A549 (cell line): ENCODE results near the gene HOXD9. TPM values are rescaled to one million over a fixed set of nuclear protein-coding genes. Genes with fewer than 3 reads are reported as not detected.

Experiments
- ATAC-seq, 2 experiments: fragments of 200-7000 bp in 1 of 2; fragments of >200 bp in 1 of 2; cut with Nextera tagmentation in 1 of 2; cut with Tn5 transposase in 1 of 2; 3 replicates each; pipeline versions ENCODE4 v1.8.0 to v1.9.1; 2018 to 2020; ENCODE audit warnings: mild to moderate bottlenecking in 1 of 2, moderate library complexity in 1 of 2
- CTCF ChIA-PET: fragments of 300-600 bp; sonication (Branson Sonifier 250); formaldehyde crosslinking; extraction: SDS; loops from one replicate; lab custom pipeline; 2021; ENCODE audit warnings: antibody characterized with exemption, inconsistent platforms; lab: Yijun Ruan, JAX
- POLR2A ChIA-PET: fragments of 350-600 bp; formaldehyde crosslinking; extraction: SDS; loops from one replicate; lab custom pipeline; 2021; ENCODE audit warnings: antibody characterized with exemption, inconsistent platforms; lab: Yijun Ruan, JAX
- DNase-seq, 2 experiments: peaks; one replicate each; pipeline versions ENCODE4 v3.0.0 to v3.0.0-alpha.2; 2011 to 2016; ENCODE audit warnings: low read depth in 1 of 2, low spot score in 1 of 2
- FAIRE-seq: peaks from 2 replicates; lab custom pipeline; 2011; peaks lifted over from hg19 to GRCh38; lab: Jason Lieb, UNC
- H3K27ac ChIP-seq, 2 experiments: fragments of >200 bp; sonication (Bioruptor Twin); formaldehyde crosslinking; 3 replicates each; pipeline ENCODE4 v1.5.1; 2016 to 2017
- H3K4me1 ChIP-seq: fragments of >200 bp; sonication (Bioruptor Twin); formaldehyde crosslinking; 3 replicates; pipeline ENCODE4 v1.6.1; 2016
- H3K4me2 ChIP-seq: fragments of >200 bp; sonication (Bioruptor Twin); formaldehyde crosslinking; 3 replicates; pipeline ENCODE4 v1.6.1; 2016
- H3K4me3 ChIP-seq: fragments of >200 bp; sonication (Bioruptor Twin); formaldehyde crosslinking; 3 replicates; pipeline ENCODE4 v1.5.1; 2016
- H3K9me3 ChIP-seq: fragments of >200 bp; sonication (Bioruptor Twin); formaldehyde crosslinking; 3 replicates; pipeline ENCODE4 v1.6.1; 2016
- ATOH8 ChIP-seq: fragments of 250-450 bp; sonication (Bioruptor Pico); IDR thresholded peaks from 2 replicates; pipeline ENCODE4 v1.5.0; 2020; ENCODE audit warnings: low read depth, mild to moderate bottlenecking, moderate library complexity
- CBX8 ChIP-seq: fragments of 200-600 bp; sonication (generic); IDR thresholded peaks from 2 replicates; pipeline ENCODE4 v1.6.1; 2016
- CHD2 ChIP-seq: fragments of 150-350 bp; IDR thresholded peaks from 2 replicates; pipeline ENCODE4 v1.6.1; 2014; ENCODE audit warnings: low read length; ENCODE audit not compliant: partially characterized antibody
- CHD4 ChIP-seq: fragments of 200-600 bp; sonication (generic); IDR thresholded peaks from 2 replicates; pipeline ENCODE4 v1.6.1; 2016; ENCODE audit warnings: antibody characterized with exemption, mild to moderate bottlenecking, borderline replicate concordance
- CTCF ChIP-seq: fragments of >200 bp; sonication (Bioruptor Twin); formaldehyde crosslinking; IDR thresholded peaks from 3 replicates; pipeline ENCODE4 v1.5.1; 2016
- E2F6 ChIP-seq: IDR thresholded peaks from 2 replicates; pipeline ENCODE4 v1.6.1; 2012; ENCODE audit warnings: low read depth, borderline replicate concordance
- EHMT2 ChIP-seq: fragments of 200-600 bp; sonication (generic); IDR thresholded peaks from 2 replicates; pipeline ENCODE4 v1.6.1; 2016; ENCODE audit warnings: antibody characterized with exemption, low read depth, mild to moderate bottlenecking, moderate library complexity
- ESRRA ChIP-seq: fragments of 150-350 bp; IDR thresholded peaks from 2 replicates; pipeline ENCODE4 v1.6.1; 2014; ENCODE audit warnings: mild to moderate bottlenecking, low read length, borderline replicate concordance
- GATA3 ChIP-seq: IDR thresholded peaks from 2 replicates; pipeline ENCODE4 v1.6.1; 2012; ENCODE audit warnings: borderline replicate concordance
- HDAC2 ChIP-seq: fragments of 200-600 bp; sonication (generic); IDR thresholded peaks from 2 replicates; pipeline ENCODE4 v1.6.1; 2016
- HES2 ChIP-seq: fragments of >200 bp; sonication (Bioruptor Twin); formaldehyde crosslinking; IDR thresholded peaks from 2 replicates; pipeline ENCODE4 v1.6.1; 2016
- JUN ChIP-seq, 2 experiments: fragments of >200 bp; sonication (Bioruptor Twin); formaldehyde crosslinking; IDR thresholded peaks; 2 replicates in 1 of 2; 3 replicates in 1 of 2; pipeline ENCODE4 v1.6.1; 2016 to 2017
- JUNB ChIP-seq: fragments of >200 bp; sonication (Bioruptor Twin); formaldehyde crosslinking; IDR thresholded peaks from 2 replicates; pipeline ENCODE4 v1.6.1; 2016
- KDM5A ChIP-seq: fragments of 200-600 bp; sonication (generic); IDR thresholded peaks from 2 replicates; pipeline ENCODE4 v1.6.1; 2016; ENCODE audit warnings: antibody characterized with exemption, mild to moderate bottlenecking
- MAX ChIP-seq: IDR thresholded peaks from 2 replicates; pipeline ENCODE4 v1.6.1; 2012
- MAZ ChIP-seq: fragments of 150-350 bp; IDR thresholded peaks from 2 replicates; pipeline ENCODE4 v1.6.1; 2014; ENCODE audit warnings: antibody characterized with exemption, low read depth, low read length, borderline replicate concordance
- MYC ChIP-seq: IDR thresholded peaks from 2 replicates; pipeline ENCODE4 v1.6.1; 2012; ENCODE audit warnings: mild to moderate bottlenecking, inconsistent platforms, low read length, improper control_type of control experiment, borderline replicate concordance
- NPAS2 ChIP-seq: fragments of 250-450 bp; sonication (Bioruptor Pico); IDR thresholded peaks from 2 replicates; pipeline ENCODE4 v1.8.0; 2022; ENCODE audit warnings: mild to moderate bottlenecking, moderate library complexity, borderline replicate concordance
- PBX3 ChIP-seq: IDR thresholded peaks from 2 replicates; pipeline ENCODE4 v1.6.1; 2012
- PHF8 ChIP-seq: fragments of 200-600 bp; sonication (generic); IDR thresholded peaks from 2 replicates; pipeline ENCODE4 v1.6.1; 2016; ENCODE audit warnings: low read depth, mild to moderate bottlenecking, antibody characterized with exemption, moderate library complexity, borderline replicate concordance
- POLR2A ChIP-seq: IDR thresholded peaks from 2 replicates; pipeline ENCODE4 v1.6.1; 2012; ENCODE audit warnings: mild to moderate bottlenecking, low read length
- RNF2 ChIP-seq: fragments of 200-600 bp; sonication (generic); IDR thresholded peaks from 2 replicates; pipeline ENCODE4 v1.6.1; 2016; ENCODE audit warnings: low read depth, mild to moderate bottlenecking, antibody characterized with exemption, moderate library complexity, borderline replicate concordance
- TFCP2L1 ChIP-seq: fragments of 250-450 bp; sonication (Bioruptor Pico); IDR thresholded peaks from 2 replicates; pipeline ENCODE4 v1.5.0; 2021; ENCODE audit warnings: mild to moderate bottlenecking
- WGBS: methylation state at CpG from one replicate; pipeline ENCODE4 v1.1.6; 2017; ENCODE audit errors: missing lambda C conversion rate; 5-methylcytosine and 5-hydroxymethylcytosine counted together
- polyA plus RNA-seq, 4 experiments: library from polyadenylated mRNA; depleted of rRNA in 3 of 4; stranded (reverse); fragments of >200 nt; fragmentation: RNase III in 1 of 4; extraction: RNeasy Plus Mini Kit Qiagen cat#74134 plus additional on column Dnase treatment in 1 of 4; gene quantifications; 2 replicates in 3 of 4; 3 replicates in 1 of 4; pipeline ENCODE4 v1.2.3, GENCODE V29; 2011 to 2017

Gene HOXD9
- polyA plus RNA-seq, 2 of the 4 experiments (the other 2 are of a cell fraction) = 0.45 to 1.0 TPM

- Histone ChIP-seq H3K9me3 (no peaks in the 10 kb centered on the region), H3K4me3 (no peak overlapping the region), H3K27ac (no peak overlapping the region), H3K4me1 (0 out of 3 replicates have a peak, but pooled peaks cover 3% of the 10 kb centered on the region), H3K4me2 (no peak overlapping the region; the same call in 2 of the 3 replicates)
- TF ChIP-seq CHD4 = no peak
- TF ChIP-seq HDAC2 = no peak
- TF ChIP-seq MYC = no peak
- TF ChIP-seq RNF2 = no peak
- TF ChIP-seq MAZ = no peak
- no peak for TF ChIP-seq MAX
- no peak for TF ChIP-seq HES2
- no peak for TF ChIP-seq EHMT2
- TF ChIP-seq CTCF = no peak
- POLR2A ChIA-PET = interaction anchor here (1.2 kb wide), 1 partner anchor 141 kb away, joined by 3 read pairs; the partner anchor contains the start of gene MTX2
- ATAC-seq (no peak), FAIRE-seq (no peak), DNase-seq (no peak)
- CTCF ChIA-PET = interaction anchor here (1.1 to 9.5 kb wide), 19 partner anchors 11 to 1205 kb away, joined by 3 to 139 read pairs (median 9); partner anchors contain the start of gene HOXD10
- 95% methylated on average over 49 of the region's 49 CpGs for WGBS
Measured at GRCh38 chr2:176128172-176128981, 5.9 kb downstream of the HOXD9 start.

GRCh38 chr2:176128982-176129796, 6.7 kb downstream of the HOXD9 start, which contains the start of gene HOXD8:
Gene HOXD8 (plus strand): TSS chr2:176129705. CDS start chr2:176130367, 662 bp downstream.
- TF ChIP-seq PHF8 = no peak
- TF ChIP-seq CBX8 = no peak
- peak; percentile 91 for TF ChIP-seq PBX3
- no peak for TF ChIP-seq KDM5A
- TF ChIP-seq JUNB = no peak
- TF ChIP-seq MAX = peak; percentile 77
- TF ChIP-seq JUN (IDR thresholded peaks at IDR 0.05) = peak in 1 of 2 experiments; percentile 50; a peak in 2 of 5 replicates
- no peak for TF ChIP-seq ATOH8 (CRISPR knock-in tag)
- TF ChIP-seq TFCP2L1 (CRISPR knock-in tag) = no peak
- no peak for TF ChIP-seq ESRRA
- TF ChIP-seq GATA3 = no peak
- no peak for TF ChIP-seq NPAS2 (CRISPR knock-in tag)
- TF ChIP-seq POLR2A = peak; percentile 41
- TF ChIP-seq E2F6 = peak; percentile 74
- TF ChIP-seq CHD2 = peak; percentile 58
- H3K4me2 ChIP-seq = peak within 1 kb of the TSS; percentile 85
- H3K4me1 ChIP-seq = 0 out of 3 replicates have a peak, but pooled peaks cover 3% of the 10 kb centered on the region
- ChIA-PET CTCF (interaction anchor here (1.0 to 9.5 kb wide), 7 partner anchors 11 to 1032 kb away, joined by 3 to 139 read pairs (median 28); no protein-coding TSS in a partner anchor), POLR2A (interaction anchor here (1.2 kb wide), 1 partner anchor 140 kb away, joined by 3 read pairs; the partner anchor contains the start of gene MTX2)
- H3K9me3 ChIP-seq = no peaks in the 10 kb centered on the region
- WGBS = 67% methylated on average over 33 of the region's 64 CpGs
- peak within 1 kb of the TSS; percentile 81 for H3K4me3 ChIP-seq
- ATAC-seq (peak; percentile 65 to 73), DNase-seq (peak; percentile 38 to 85), FAIRE-seq (no peak)
- H3K27ac ChIP-seq = peak within 1 kb of the TSS; percentile 88 to 94
